Bronchial epithelial cell (primary cell): ENCODE data around the gene SQSTM1. TPM values are rescaled to one million over a fixed set of nuclear protein-coding genes. Genes with fewer than 3 reads are reported as not detected.

Source experiments
- DNase-seq: peaks from one replicate; pipeline ENCODE4 v3.0.0-alpha.2; 2010; ENCODE audit warnings: low read depth
- FAIRE-seq: peaks from 2 replicates; lab custom pipeline; 2011; peaks lifted over from hg19 to GRCh38; lab: Jason Lieb, UNC
- H3K27me3 ChIP-seq: 2 replicates; pipeline ENCODE4 v1.5.1; 2011; ENCODE audit warnings: low read length; ENCODE audit not compliant: control insufficient read depth, insufficient read depth
- H3K36me3 ChIP-seq: 2 replicates; pipeline ENCODE4 v1.5.1; 2011; ENCODE audit warnings: low read length; ENCODE audit not compliant: control insufficient read depth, insufficient read depth
- H3K4me3 ChIP-seq: 2 replicates; pipeline ENCODE4 v1.5.1; 2011; ENCODE audit warnings: mild to moderate bottlenecking, low read depth, low read length, control low read depth
- CTCF ChIP-seq: IDR thresholded peaks from 2 replicates; pipeline ENCODE4 v1.5.1; 2011; ENCODE audit warnings: mild to moderate bottlenecking, moderate library complexity, low read length, control low read depth, inconsistent platforms; ENCODE audit not compliant: insufficient read depth, severe bottlenecking
- total RNA-seq: library from RNA; depleted of rRNA; stranded (reverse); fragments of >200 nt; gene quantifications from 2 replicates; pipeline ENCODE4 v1.2.1, GENCODE V29; 2014

Gene SQSTM1
- total RNA-seq, 1 donor from 2014 or later = 733 TPM

GRCh38 chr5:179792612-179793467, 27.9 kb upstream of the SQSTM1 start:
- peaks cover under 1% of the 10 kb centered on the region for H3K36me3 ChIP-seq
- no peak overlapping the region for H3K4me3 ChIP-seq
- TF ChIP-seq CTCF = no peak
- FAIRE-seq = no peak
- DNase-seq = no peak
- H3K27me3 ChIP-seq = no peaks in the 10 kb centered on the region

GRCh38 chr5:179793468-179794139, 27.1 kb upstream of the SQSTM1 start, which contains the start of gene LTC4S:
LTC4S (plus strand) TSS chr5:179793986; CDS start chr5:179794081, 95 bp downstream.
- H3K36me3 ChIP-seq = peaks cover 5% of the 10 kb centered on the region
- no peak for TF ChIP-seq CTCF
- FAIRE-seq (no peak), DNase-seq (no peak)
- no peak within 1 kb of the TSS for H3K4me3 ChIP-seq
- no peaks in the 10 kb centered on the region for H3K27me3 ChIP-seq

- no peak for TF ChIP-seq CTCF
- no peaks in the 10 kb centered on the region for H3K27me3 ChIP-seq
- no peak for FAIRE-seq
Observed at GRCh38 chr5:179794171-179794570, 26.5 kb upstream of the SQSTM1 start.

GRCh38 chr5:179794575-179794974, 26.1 kb upstream of the SQSTM1 start:
- TF ChIP-seq CTCF = no peak
- Histone ChIP-seq H3K27me3 (no peaks in the 10 kb centered on the region), H3K36me3 (peaks cover 13% of the 10 kb centered on the region), H3K4me3 (no peak overlapping the region)
- DNase-seq (no peak), FAIRE-seq (no peak)

More at GRCh38 chr5:179794171-179794570, 26.5 kb upstream of the SQSTM1 start:
- DNase-seq = no peak
- Histone ChIP-seq H3K36me3 (peaks cover 11% of the 10 kb centered on the region), H3K4me3 (no peak overlapping the region)

GRCh38 chr5:179795049-179795862, 25.4 kb upstream of the SQSTM1 start:
- H3K36me3 ChIP-seq = peaks cover 19% of the 10 kb centered on the region
- FAIRE-seq (no peak), DNase-seq (peak; percentile 68)
- no peaks in the 10 kb centered on the region for H3K27me3 ChIP-seq
- TF ChIP-seq CTCF = no peak
- H3K4me3 ChIP-seq = peak overlapping the region; percentile 74
